Measurements from ENCODE around the gene ARHGAP28. TPM values are rescaled to one million over a fixed set of nuclear protein-coding genes. Genes with fewer than 3 reads are reported as not detected.

ARHGAP28 gene
- total and polyA plus RNA-seq, 10 of the 15 experiments (the other 5 are each of a cell fraction or from before 2014, with no cell fraction given), result not detected

GRCh38 chr18:6960656-6961055 is 231.1 kb downstream of the ARHGAP28 start (continued):
- TF ChIP-seq BCL11A (IDR thresholded peaks at IDR 0.05; ENCODE audit: low read depth, low read length), result no peak
- no peak for TF ChIP-seq CBX3 (IDR thresholded peaks at IDR 0.05; ENCODE audit: borderline replicate concordance, low read depth)

GRCh38 chr18:6961331-6961730 is 231.8 kb downstream of the ARHGAP28 start:
- H3K4me2 ChIP-seq (ENCODE audit: control insufficient read depth, insufficient read depth), result no peak overlapping the region
- BruUV-seq (replicated peaks), result no TSS peak
- intact Hi-C loops (cut with micrococcal nuclease; ENCODE audit: unreplicated experiment), result no loop called here
- H3K27me3 ChIP-seq (replicated peaks in 1 of 2; ENCODE audit: control insufficient read depth in 2 of 2, insufficient read depth in 2 of 2, low read length in 1 of 2), result no peaks in the 10 kb centered on the region; a peak in 2 of 4 replicates
- no peaks in the 10 kb centered on the region for H3K36me3 ChIP-seq (ENCODE audit: control insufficient read depth in 2 of 2, insufficient read depth in 2 of 2, low read length in 1 of 2)
- no peak overlapping the region for H3K4me3 ChIP-seq
- no peak overlapping the region for H2AFZ ChIP-seq (ENCODE audit: control insufficient read depth, low read depth, low read length)
- in situ Hi-C loops (cut with MboI), result loop anchor here (10.0 kb wide), 1 partner anchor 63 kb away; no protein-coding TSS in a partner anchor
- no peaks in the 10 kb centered on the region for H3K9me3 ChIP-seq (replicated peaks; ENCODE audit: control insufficient read depth, insufficient read depth, low read length)
- H3K4me1 ChIP-seq (ENCODE audit: control insufficient read depth, insufficient read depth, low read length), result no peaks in the 10 kb centered on the region
- ChIA-PET RAD21 (ENCODE audit: unreplicated experiment) (no interaction called here), SMC1A (ENCODE audit: uncharacterized antibody, unreplicated experiment) (no interaction called here), POLR2A (no interaction called here), CTCF (no interaction called here)
- 51% methylated on average over 9 of the region's 9 CpGs for WGBS (ENCODE audit: insufficient coverage, insufficient replicate concordance, low lambda C conversion rate, missing lambda C conversion rate)
- DNase-seq (ENCODE audit: low read depth, low spot score) (no peak), FAIRE-seq (no peak), ATAC-seq (no peak)
- no peaks in the 10 kb centered on the region for H3K79me2 ChIP-seq (ENCODE audit: control insufficient read depth, insufficient read depth, low read length)
- H3K9ac ChIP-seq (ENCODE audit: control insufficient read depth, insufficient read depth, low read length), result no peak overlapping the region
- no peaks in the 10 kb centered on the region for H4K20me1 ChIP-seq (ENCODE audit: control insufficient read depth, insufficient read depth)
- no peak overlapping the region for H3K27ac ChIP-seq (ENCODE audit: control insufficient read depth, insufficient read depth)
- TF ChIP-seq JUND (IDR thresholded peaks at IDR 0.05; ENCODE audit: low read depth, low read length), result no peak
- TF ChIP-seq E2F4 (IDR thresholded peaks at IDR 0.05; ENCODE audit: low read depth, low read length), result no peak
